VCaP (cell line): ENCODE measurements around the gene MLPH.

Source experiments
- H3K27ac ChIP-seq: fragments of 450-650 bp; 2 replicates; pipeline ENCODE4 v1.5.1; 2017
- TF ChIP-seq, protein P1 (sequence below): fragments of 450-650 bp; conservative IDR thresholded peaks from 2 replicates; pipeline ENCODE4 v1.5.1; 2017; ENCODE audit warnings: mild to moderate bottlenecking, moderate library complexity

Gene MLPH

DNA sequence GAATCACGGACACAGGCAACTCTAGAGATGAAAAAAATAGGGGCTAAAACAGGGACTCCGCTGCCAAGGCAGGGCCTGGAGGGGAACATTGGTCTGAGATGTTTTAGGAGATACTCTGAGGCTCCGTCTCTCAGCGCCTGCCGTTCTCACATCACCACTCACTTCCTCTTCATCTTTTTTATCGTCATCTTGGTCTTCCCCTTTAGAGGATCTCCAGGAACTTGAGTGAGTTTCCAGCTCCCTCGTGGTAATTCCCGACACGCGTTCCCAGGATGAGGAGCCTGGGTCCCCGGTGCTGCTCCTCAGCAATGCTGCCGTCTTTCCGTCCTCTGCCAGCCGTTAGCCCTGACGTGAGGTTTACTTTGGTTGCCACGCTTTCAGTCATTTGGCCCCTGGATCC lies 16.1 kb downstream of the MLPH start:
- H3K27ac ChIP-seq, result peak overlapping the region; percentile 99
- TF ChIP-seq, protein P1, sequence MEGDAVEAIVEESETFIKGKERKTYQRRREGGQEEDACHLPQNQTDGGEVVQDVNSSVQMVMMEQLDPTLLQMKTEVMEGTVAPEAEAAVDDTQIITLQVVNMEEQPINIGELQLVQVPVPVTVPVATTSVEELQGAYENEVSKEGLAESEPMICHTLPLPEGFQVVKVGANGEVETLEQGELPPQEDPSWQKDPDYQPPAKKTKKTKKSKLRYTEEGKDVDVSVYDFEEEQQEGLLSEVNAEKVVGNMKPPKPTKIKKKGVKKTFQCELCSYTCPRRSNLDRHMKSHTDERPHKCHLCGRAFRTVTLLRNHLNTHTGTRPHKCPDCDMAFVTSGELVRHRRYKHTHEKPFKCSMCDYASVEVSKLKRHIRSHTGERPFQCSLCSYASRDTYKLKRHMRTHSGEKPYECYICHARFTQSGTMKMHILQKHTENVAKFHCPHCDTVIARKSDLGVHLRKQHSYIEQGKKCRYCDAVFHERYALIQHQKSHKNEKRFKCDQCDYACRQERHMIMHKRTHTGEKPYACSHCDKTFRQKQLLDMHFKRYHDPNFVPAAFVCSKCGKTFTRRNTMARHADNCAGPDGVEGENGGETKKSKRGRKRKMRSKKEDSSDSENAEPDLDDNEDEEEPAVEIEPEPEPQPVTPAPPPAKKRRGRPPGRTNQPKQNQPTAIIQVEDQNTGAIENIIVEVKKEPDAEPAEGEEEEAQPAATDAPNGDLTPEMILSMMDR, result no peak

DNA sequence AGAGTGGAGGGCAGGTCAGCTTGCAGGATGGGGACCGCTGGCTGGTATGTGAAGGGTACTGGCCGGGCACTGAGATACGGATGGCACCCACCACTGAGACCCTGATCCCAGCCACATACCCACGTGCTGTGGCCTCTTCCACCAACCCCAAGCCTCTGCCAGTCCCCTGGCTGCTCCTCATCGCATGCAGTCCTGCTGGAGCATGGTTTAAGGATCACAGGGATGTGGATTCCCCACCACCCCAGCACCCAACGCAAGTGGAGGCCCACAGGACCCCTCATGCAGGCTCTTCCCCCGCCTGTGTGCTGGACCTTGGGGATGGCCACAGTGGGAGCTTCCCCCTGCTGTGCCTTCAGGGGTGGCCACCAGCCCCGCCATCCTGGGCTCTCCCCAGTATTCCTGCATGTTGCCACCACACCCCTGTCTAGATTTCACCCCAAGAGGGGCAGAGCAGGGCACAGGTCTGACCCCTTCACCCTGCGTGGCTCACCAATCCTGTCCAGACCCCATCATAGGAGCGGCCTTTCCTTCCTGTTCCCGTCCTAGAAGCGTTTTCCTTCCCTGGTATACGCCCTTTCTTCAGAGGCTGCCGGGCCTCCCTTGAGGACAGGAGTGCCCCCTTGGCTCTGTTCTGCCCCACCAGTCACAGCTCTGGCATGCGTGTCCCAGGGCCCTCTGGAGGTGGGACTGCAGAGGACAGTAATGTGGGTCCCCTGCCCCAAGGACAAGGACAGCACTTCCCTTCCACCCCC lies 18.3 kb downstream of the MLPH start:
- H3K27ac ChIP-seq, result peak overlapping the region; percentile 99; the same call in 1 of the 2 replicates
- TF ChIP-seq, protein P1, result no peak

DNA sequence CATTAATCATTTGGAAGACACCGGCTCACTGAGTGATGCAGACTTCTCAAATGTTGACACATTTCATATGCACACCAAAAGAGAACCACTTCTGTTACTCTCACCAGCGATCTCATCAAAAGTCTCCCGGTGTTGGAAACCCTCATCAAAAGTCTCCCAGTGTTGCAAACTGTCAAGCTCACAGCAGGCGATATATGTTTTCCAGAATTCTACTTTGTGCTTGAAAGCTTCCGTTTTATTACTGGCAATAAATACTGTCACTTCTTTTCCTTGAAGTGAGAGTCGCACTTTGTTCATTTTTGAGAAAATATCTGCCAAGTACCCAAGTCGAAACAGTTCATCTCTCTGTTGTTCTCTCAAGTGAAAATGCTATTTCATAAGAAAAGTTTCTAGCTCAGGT lies 20.5 kb downstream of the MLPH start:
- TF ChIP-seq, protein P1, result no peak
- H3K27ac ChIP-seq, result peak overlapping the region; percentile 30

DNA sequence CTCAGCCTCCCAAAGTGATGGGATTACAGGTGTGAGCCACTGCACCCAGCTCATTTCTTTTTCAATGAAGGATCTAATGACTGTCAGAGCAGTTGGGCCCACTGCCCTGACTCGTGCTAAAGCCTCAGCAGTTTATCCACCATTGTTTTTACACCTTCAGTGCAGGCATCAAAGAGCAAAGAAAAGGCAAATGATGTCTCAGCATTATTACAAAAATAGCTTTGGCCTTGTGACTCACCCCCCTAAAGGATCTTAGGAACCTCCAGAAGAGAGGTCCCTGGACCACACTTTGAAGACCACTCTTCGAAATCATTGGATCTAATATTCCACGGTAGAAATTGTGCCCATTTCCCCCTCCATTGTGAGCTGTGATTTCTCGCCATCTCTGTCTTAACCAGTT lies 21.3 kb downstream of the MLPH start:
- TF ChIP-seq, protein P1, result no peak
- peak overlapping the region; percentile 86 for H3K27ac ChIP-seq

DNA sequence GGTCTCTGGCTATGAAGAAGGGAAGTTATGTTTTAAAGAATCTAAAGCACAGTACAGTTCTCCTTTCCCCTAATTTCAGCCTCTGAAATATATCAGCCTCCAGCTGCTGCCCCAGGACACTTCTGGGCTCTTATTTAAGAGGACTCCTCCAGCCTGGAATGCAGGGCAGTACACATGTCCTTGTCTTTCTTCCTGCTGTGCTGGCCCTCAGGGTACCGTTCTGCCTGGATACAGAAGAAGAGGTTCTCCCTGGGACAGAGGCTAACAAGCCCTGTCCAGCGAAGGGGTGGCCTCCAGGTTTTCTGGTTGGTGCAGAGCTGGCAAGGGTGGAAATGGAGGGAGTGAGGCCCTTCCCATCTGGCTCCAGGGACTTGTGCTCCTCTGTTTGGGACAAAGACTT lies 22.1 kb downstream of the MLPH start:
- H3K27ac ChIP-seq, result peak overlapping the region; percentile 86
- TF ChIP-seq, protein P1, result no peak

DNA sequence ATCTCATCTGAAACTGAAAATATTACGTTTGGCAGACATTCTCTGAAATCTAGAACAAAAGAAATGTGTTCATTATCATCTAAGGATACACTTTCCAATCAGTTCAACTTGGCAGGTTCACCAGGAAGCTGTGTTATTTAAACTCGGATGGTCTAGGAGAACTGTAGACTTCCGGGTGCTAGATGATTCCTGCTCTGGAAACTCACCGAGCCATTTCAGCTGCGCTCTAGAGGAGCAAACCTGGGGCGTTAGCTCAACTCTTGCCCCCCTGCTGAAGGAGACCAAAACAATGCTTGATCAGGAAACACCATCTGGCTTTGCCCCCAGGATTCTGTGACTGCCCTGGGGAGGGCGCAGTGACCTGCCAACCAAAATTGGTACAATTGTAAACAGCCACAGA lies 22.9 kb downstream of the MLPH start:
- TF ChIP-seq, protein P1, result no peak
- H3K27ac ChIP-seq, result peak overlapping the region; percentile 86

DNA sequence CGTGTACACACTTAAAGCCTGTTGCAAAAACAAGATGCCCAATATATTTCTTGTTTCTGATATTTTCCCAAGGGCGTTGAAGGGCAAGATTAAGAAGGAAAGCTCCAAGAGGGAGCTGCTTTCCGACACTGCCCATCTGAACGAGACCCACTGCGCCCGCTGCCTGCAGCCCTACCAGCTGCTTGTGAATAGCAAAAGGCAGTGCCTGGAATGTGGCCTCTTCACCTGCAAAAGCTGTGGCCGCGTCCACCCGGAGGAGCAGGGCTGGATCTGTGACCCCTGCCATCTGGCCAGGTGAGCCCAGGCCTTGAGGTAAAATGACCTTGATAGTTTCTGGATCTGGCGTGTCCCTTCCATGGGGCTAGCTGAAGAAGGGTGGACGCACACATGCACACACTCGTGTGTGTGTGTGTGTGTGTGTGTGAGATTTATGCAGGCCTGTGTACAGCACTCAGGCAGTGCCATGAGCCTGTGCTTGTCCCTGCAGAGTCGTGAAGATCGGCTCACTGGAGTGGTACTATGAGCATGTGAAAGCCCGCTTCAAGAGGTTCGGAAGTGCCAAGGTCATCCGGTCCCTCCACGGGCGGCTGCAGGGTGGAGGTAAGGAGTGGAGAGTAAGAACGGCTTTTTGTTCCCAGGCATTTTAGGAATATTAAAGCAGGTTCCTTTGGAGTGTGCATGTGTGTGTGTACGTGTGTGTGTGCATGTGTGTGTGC lies 23.6 kb downstream of the MLPH start:
- TF ChIP-seq, protein P1, result no peak
- peak overlapping the region; percentile 86 for H3K27ac ChIP-seq
